Measurements from ENCODE around the gene NSFL1C.
A peak's percentile ranks its signal among the peaks of the same experiment; 100 is the strongest.

Gene NSFL1C

DNA sequence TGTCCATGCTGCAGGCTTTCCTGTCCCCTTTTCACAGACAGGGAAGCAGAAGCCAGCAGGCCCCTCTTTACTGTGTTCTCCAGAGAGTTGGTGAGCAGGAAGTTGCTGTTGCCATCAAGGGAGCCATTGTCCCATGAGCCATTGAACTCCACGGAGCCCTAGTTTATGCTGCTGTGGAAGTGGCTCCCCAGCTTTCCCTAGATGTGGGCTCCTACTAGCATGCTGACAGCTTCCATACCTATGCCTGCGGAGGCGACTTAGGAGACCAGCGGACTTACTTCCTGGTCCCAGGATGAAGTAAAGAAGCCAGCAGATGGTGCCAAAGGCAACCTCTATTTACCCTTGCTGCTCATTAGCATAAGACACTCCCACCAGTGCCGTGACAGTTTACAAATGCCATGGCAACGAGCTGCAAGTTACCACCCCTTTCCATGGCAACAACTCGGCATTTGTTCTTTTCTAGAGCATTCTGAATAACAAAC is 43.0 kb downstream of the NSFL1C start:
- Histone ChIP-seq H2AFZ (ENCODE audit: low read depth, low read length) (no peak overlapping the region), H3K4me2 (ENCODE audit: insufficient read depth, low read length) (no peak overlapping the region), H3K4me1 (ENCODE audit: insufficient read depth, low read length) (no peaks in the 10 kb centered on the region; the same call in 1 of the 2 replicates), H3K4me3 (ENCODE audit: low read depth in 1 of 2, low read length in 2 of 2) (no peak overlapping the region), H4K20me1 (ENCODE audit: insufficient read depth, low read length) (no peaks in the 10 kb centered on the region), H3K9me3 (ENCODE audit: insufficient read depth, low read length, severe bottlenecking) (peaks cover 24% of the 10 kb centered on the region), H3K36me3 (ENCODE audit: insufficient read depth, low read length) (no peaks in the 10 kb centered on the region), H3K79me2 (ENCODE audit: insufficient read depth, low read length) (no peaks in the 10 kb centered on the region), H3K9ac (ENCODE audit: low read depth, low read length) (no peak overlapping the region), H3K27ac (ENCODE audit: low read length) (no peak overlapping the region), H3K27me3 (ENCODE audit: insufficient read depth, low read length, poor library complexity) (no peaks in the 10 kb centered on the region)
- DNase-seq (peak; percentile 46), ATAC-seq (ENCODE audit: insufficient read depth, low read depth) (peak; percentile 60; the same call in 2 of the 3 replicates)
- TF ChIP-seq, protein P1, sequence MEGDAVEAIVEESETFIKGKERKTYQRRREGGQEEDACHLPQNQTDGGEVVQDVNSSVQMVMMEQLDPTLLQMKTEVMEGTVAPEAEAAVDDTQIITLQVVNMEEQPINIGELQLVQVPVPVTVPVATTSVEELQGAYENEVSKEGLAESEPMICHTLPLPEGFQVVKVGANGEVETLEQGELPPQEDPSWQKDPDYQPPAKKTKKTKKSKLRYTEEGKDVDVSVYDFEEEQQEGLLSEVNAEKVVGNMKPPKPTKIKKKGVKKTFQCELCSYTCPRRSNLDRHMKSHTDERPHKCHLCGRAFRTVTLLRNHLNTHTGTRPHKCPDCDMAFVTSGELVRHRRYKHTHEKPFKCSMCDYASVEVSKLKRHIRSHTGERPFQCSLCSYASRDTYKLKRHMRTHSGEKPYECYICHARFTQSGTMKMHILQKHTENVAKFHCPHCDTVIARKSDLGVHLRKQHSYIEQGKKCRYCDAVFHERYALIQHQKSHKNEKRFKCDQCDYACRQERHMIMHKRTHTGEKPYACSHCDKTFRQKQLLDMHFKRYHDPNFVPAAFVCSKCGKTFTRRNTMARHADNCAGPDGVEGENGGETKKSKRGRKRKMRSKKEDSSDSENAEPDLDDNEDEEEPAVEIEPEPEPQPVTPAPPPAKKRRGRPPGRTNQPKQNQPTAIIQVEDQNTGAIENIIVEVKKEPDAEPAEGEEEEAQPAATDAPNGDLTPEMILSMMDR (IDR thresholded peaks at IDR 0.05; ENCODE audit: borderline replicate concordance, extremely low read depth, low read length, poor library complexity, severe bottlenecking) = peak; percentile 48
- TF ChIP-seq EZH2 (IDR thresholded peaks at IDR 0.05; ENCODE audit: borderline replicate concordance, low read depth, low read length, severe bottlenecking) = no peak

DNA sequence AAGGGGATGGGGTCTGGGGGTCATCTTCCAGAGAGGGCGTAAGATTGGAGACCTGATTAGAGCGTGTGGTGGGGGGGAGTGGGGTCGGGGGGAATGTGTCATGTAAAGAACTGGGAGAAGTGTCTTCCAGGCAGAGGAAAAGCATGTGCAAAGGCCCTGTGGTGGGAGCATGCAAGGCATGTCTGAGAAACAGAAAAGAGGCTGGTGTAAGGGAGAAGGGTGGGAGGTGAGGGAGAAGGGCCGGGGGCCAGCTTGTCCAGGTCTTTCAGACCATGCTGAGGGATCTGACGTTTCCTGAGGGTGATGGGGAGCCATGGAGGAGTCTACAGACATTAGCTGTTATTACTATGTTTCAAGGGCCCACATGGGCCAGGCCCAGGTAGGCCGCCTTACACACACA is 43.4 kb downstream of the NSFL1C start:
- no peak for DNase-seq
- H3K36me3 ChIP-seq (ENCODE audit: insufficient read depth, low read length) = no peaks in the 10 kb centered on the region
- no peaks in the 10 kb centered on the region for H3K27me3 ChIP-seq (ENCODE audit: insufficient read depth, low read length, poor library complexity)
- no peak overlapping the region for H3K9ac ChIP-seq (ENCODE audit: low read depth, low read length)
- ATAC-seq (ENCODE audit: insufficient read depth, low read depth) = no peak
- H3K79me2 ChIP-seq (ENCODE audit: insufficient read depth, low read length) = no peaks in the 10 kb centered on the region
- H3K4me1 ChIP-seq (ENCODE audit: insufficient read depth, low read length) = no peaks in the 10 kb centered on the region; the same call in 1 of the 2 replicates
- H3K27ac ChIP-seq (ENCODE audit: low read length) = no peak overlapping the region
- no peak overlapping the region for H3K4me3 ChIP-seq (ENCODE audit: low read depth in 1 of 2, low read length in 2 of 2)
- no peak overlapping the region for H3K4me2 ChIP-seq (ENCODE audit: insufficient read depth, low read length)
- no peak overlapping the region for H2AFZ ChIP-seq (ENCODE audit: low read depth, low read length)
- H3K9me3 ChIP-seq (ENCODE audit: insufficient read depth, low read length, severe bottlenecking) = peaks cover 29% of the 10 kb centered on the region
- no peaks in the 10 kb centered on the region for H4K20me1 ChIP-seq (ENCODE audit: insufficient read depth, low read length)
- TF ChIP-seq, protein P1 (IDR thresholded peaks at IDR 0.05; ENCODE audit: borderline replicate concordance, extremely low read depth, low read length, poor library complexity, severe bottlenecking) = no peak
- no peak for TF ChIP-seq EZH2 (IDR thresholded peaks at IDR 0.05; ENCODE audit: borderline replicate concordance, low read depth, low read length, severe bottlenecking)

DNA sequence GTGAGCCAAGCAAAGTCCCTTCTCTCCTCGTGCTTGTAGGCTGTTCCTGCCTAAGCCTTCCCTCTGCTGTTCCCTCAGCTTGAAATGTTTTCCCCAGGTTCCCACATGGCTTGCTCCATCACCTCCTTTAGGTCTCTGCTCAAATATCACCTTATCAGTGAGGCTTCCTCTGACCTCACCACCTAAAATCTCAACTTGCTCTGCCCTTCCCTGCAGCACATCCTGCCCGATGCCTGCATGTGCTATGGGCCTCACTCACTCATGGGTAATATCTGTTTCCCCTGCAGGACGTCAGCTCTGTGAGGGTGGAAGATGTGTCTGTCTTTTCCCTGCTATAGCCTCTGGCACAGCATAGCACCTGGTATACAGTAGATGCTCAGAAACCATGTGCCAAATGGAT is 43.9 kb downstream of the NSFL1C start:
- peak; percentile 52; the same call in 1 of the 3 replicates for ATAC-seq (ENCODE audit: insufficient read depth, low read depth)
- Histone ChIP-seq H3K27ac (ENCODE audit: low read length) (no peak overlapping the region), H3K4me3 (ENCODE audit: low read depth in 1 of 2, low read length in 2 of 2) (no peak overlapping the region), H2AFZ (ENCODE audit: low read depth, low read length) (no peak overlapping the region), H3K79me2 (ENCODE audit: insufficient read depth, low read length) (no peaks in the 10 kb centered on the region), H3K9me3 (ENCODE audit: insufficient read depth, low read length, severe bottlenecking) (peaks cover 30% of the 10 kb centered on the region), H4K20me1 (ENCODE audit: insufficient read depth, low read length) (no peaks in the 10 kb centered on the region), H3K9ac (ENCODE audit: low read depth, low read length) (no peak overlapping the region), H3K4me2 (ENCODE audit: insufficient read depth, low read length) (no peak overlapping the region), H3K36me3 (ENCODE audit: insufficient read depth, low read length) (no peaks in the 10 kb centered on the region), H3K27me3 (ENCODE audit: insufficient read depth, low read length, poor library complexity) (no peaks in the 10 kb centered on the region), H3K4me1 (ENCODE audit: insufficient read depth, low read length) (no peaks in the 10 kb centered on the region; the same call in 1 of the 2 replicates)
- no peak for TF ChIP-seq EZH2 (IDR thresholded peaks at IDR 0.05; ENCODE audit: borderline replicate concordance, low read depth, low read length, severe bottlenecking)
- TF ChIP-seq, protein P1 (IDR thresholded peaks at IDR 0.05; ENCODE audit: borderline replicate concordance, extremely low read depth, low read length, poor library complexity, severe bottlenecking) = no peak
- DNase-seq = no peak
